Progenitor cell of endocrine pancreas (in vitro differentiated cells): ENCODE measurements around the gene RNF4. TPM values are rescaled to one million over a fixed set of nuclear protein-coding genes. Genes with fewer than 3 reads are reported as not detected.
"Not testable (repeated sequence)": the region's sequence is repeated elsewhere in the genome, so short reads cannot be mapped to it uniquely, and the experiment has no call there.

Experiments used
- DNase-seq: peaks from one replicate; pipeline ENCODE4 v3.0.0; 2021; ENCODE audit warnings: low spot score; ENCODE audit not compliant: unreplicated experiment
- H3K27ac Mint-ChIP-seq: 2 replicates; pipeline ENCODE4 v1.8.0; 2021; ENCODE audit warnings: mild to moderate bottlenecking, moderate library complexity, mixed read lengths
- H3K27me3 Mint-ChIP-seq: 2 replicates; pipeline ENCODE4 v1.8.0; 2021; ENCODE audit warnings: mixed read lengths
- H3K36me3 Mint-ChIP-seq: 2 replicates; pipeline ENCODE4 v1.8.0; 2022; ENCODE audit warnings: mixed read lengths; ENCODE audit not compliant: insufficient read depth
- H3K4me1 Mint-ChIP-seq: 2 replicates; pipeline ENCODE4 v1.8.0; 2021; ENCODE audit warnings: low read depth, mixed read lengths
- H3K4me3 Mint-ChIP-seq: 2 replicates; pipeline ENCODE4 v1.8.0; 2021; ENCODE audit warnings: low read depth, mild to moderate bottlenecking, moderate library complexity, mixed read lengths
- H3K9me3 Mint-ChIP-seq: 2 replicates; pipeline ENCODE4 v1.8.0; 2021; ENCODE audit warnings: low read depth, mixed read lengths
- total RNA-seq: library from RNA; stranded (reverse); gene quantifications from 2 replicates; pipeline ENCODE4 v1.2.1, GENCODE V29; 2021
- TF ChIP-seq, protein P1 (sequence below): fragments of 200-600 bp; sonication (generic); IDR thresholded peaks from one replicate; pipeline ENCODE4 v1.5.0; 2021; ENCODE audit warnings: antibody characterized with exemption, mild to moderate bottlenecking; ENCODE audit not compliant: unreplicated experiment

RNF4 gene
- total RNA-seq, 1 donor from 2014 or later = 44.2 TPM

DNA sequence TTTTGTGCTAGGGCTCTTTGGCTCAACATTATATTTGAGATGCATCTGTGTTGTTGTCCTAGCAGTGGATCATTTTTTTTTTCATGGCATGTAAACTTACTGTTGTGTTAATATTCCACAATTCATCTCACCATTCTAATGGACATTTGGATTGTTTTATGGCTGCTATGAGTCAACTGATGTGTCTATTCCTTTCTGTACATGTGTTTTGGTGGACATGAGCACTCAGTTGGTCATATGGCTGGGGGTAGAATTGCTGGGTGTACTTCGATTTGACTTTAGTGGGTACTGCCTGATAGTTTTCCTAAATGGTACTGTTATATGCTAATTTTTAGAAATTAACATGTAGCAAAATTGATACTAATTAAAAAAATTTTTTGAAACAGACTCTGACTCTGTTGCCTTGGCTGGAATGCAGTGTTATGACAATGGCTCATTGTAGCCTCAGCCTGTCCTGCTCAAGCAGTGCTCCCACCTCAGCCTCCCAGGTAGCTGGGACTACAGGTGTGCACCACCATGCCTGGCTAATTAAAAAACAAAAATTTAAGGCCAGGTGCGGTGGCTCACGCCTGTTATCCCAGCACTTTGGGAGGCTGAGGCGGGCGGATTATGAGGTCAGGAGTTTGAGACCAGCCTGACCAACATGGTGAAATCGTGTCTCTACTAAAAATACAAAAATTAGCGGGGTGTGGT, 76.6 kb downstream of the RNF4 start:
- H3K27me3 Mint-ChIP-seq = no peaks in the 10 kb centered on the region
- DNase-seq = no peak
- H3K36me3 Mint-ChIP-seq = peaks cover 6% of the 10 kb centered on the region
- no peaks in the 10 kb centered on the region for H3K9me3 Mint-ChIP-seq
- peaks cover 4% of the 10 kb centered on the region for H3K4me1 Mint-ChIP-seq
- H3K4me3 Mint-ChIP-seq = no peak overlapping the region
- no peak overlapping the region for H3K27ac Mint-ChIP-seq
- TF ChIP-seq, protein P1, sequence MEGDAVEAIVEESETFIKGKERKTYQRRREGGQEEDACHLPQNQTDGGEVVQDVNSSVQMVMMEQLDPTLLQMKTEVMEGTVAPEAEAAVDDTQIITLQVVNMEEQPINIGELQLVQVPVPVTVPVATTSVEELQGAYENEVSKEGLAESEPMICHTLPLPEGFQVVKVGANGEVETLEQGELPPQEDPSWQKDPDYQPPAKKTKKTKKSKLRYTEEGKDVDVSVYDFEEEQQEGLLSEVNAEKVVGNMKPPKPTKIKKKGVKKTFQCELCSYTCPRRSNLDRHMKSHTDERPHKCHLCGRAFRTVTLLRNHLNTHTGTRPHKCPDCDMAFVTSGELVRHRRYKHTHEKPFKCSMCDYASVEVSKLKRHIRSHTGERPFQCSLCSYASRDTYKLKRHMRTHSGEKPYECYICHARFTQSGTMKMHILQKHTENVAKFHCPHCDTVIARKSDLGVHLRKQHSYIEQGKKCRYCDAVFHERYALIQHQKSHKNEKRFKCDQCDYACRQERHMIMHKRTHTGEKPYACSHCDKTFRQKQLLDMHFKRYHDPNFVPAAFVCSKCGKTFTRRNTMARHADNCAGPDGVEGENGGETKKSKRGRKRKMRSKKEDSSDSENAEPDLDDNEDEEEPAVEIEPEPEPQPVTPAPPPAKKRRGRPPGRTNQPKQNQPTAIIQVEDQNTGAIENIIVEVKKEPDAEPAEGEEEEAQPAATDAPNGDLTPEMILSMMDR = no peak

DNA sequence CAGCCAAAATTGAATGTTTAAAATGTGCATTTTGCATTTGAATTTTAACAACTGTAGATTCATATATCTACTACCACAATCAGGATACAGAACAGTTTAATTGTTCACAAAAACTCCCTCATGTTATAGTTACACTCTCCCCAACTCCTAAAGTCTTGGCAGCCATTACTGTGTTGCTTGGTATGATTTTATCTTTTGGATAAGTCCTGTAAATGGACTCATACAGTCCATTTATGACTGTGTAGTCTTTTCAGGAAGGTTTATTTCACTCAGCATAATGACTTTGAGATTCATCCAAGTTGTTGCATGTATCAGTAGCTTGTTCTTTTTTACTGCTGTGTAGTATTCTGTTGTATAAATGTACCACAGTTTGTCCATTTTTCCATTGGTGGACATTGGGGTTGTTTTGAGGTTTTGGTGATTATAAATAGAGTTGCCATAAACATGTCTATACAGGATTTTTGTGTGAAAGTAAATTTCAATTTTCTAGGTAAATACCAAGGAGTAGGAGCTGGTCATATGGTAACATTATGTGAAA, 77.4 kb downstream of the RNF4 start:
- Mint-ChIP-seq H3K36me3 (peaks cover 6% of the 10 kb centered on the region), H3K4me1 (peaks cover 4% of the 10 kb centered on the region), H3K27ac (no peak overlapping the region), H3K27me3 (no peaks in the 10 kb centered on the region), H3K9me3 (no peaks in the 10 kb centered on the region), H3K4me3 (no peak overlapping the region)
- no peak for DNase-seq
- TF ChIP-seq, protein P1 = no peak

DNA sequence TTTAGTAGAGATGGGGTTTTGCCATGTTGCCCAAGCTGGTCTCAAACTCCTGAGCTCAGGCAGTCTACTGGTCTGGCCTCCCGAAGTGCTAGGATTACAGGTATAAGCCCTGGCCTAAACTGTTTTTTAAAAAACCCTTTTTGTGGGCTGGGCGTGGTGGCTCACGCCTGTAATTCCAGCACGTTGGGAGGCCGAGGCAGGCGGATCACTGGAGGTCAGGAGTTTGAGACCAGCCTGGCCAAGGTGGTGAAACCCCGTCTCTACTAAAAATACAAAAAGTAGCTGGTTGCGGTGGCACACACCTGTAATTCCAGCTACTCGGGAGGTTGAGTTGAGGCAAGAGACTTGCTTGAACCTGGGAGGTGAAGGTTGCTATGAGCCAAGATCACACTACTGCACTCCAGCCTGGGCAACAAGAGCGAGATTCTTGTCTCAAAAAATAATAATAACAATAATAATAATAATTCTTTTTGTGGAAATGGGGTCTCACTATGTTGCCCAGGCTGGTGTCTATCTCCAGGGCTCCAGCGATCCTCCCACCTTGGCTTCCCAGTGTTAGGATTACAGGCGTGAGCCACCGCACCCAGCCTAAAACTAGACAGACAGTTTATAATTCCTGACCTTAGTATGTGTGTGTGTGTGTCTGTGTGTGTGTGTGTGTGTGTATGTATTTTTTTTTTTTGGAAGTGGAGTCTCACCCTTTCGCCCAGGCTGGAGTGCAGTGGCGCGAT, 78.2 kb downstream of the RNF4 start:
- not testable (repeated sequence) for DNase-seq, H3K4me3 Mint-ChIP-seq, H3K4me1 Mint-ChIP-seq, H3K36me3 Mint-ChIP-seq, H3K27ac Mint-ChIP-seq, H3K27me3 Mint-ChIP-seq, H3K9me3 Mint-ChIP-seq

DNA sequence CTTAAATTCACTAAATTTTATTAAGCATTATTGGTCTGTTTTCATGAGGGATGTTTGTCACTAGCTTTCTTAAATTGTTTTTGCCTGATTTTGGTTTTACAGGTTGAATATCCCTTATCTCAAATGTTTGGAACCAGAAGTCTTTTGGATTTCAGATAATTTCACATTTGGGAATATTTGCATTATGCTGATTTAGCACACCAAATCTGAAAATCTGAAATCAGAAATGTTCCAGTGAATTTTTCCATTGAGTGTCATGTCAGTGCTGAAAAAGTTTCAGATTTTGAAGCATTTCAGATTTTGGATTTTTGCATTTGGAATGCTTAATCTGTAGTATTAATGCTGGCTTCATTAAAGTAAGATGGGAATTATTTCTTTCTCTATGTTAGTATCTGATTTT, 82.2 kb downstream of the RNF4 start:
- Mint-ChIP-seq H3K9me3 (no peaks in the 10 kb centered on the region), H3K4me3 (no peak overlapping the region), H3K27me3 (no peaks in the 10 kb centered on the region), H3K27ac (no peak overlapping the region), H3K4me1 (peaks cover 1% of the 10 kb centered on the region), H3K36me3 (peaks cover 4% of the 10 kb centered on the region)
- TF ChIP-seq, protein P1 = no peak
- no peak for DNase-seq

DNA sequence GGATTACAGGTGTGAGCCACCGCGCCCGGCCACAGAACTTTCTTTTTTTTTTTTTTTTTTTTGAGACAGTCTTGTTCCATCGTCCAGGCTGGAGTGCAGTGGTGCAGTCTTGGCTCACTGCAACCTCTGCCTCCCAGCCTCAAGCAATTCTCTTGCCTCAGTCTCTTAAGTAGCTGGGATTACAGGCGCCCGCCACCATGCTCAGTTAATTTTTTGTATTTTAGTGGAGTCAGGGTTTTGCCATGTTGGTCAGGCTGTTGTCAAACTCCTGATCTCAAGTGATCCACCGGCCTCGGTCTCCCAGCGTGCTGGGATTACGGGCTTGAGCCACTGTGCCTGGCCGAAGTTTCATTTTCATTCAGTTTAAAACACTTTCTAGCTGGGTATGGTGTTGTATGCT, 83.9 kb downstream of the RNF4 start:
- DNase-seq = no peak
- H3K4me3 Mint-ChIP-seq = no peak overlapping the region
- H3K27me3 Mint-ChIP-seq = no peaks in the 10 kb centered on the region
- no peaks in the 10 kb centered on the region for H3K9me3 Mint-ChIP-seq
- H3K4me1 Mint-ChIP-seq = peaks cover 1% of the 10 kb centered on the region
- TF ChIP-seq, protein P1 = no peak
- peaks cover 2% of the 10 kb centered on the region for H3K36me3 Mint-ChIP-seq
- no peak overlapping the region for H3K27ac Mint-ChIP-seq
